Mesenchymal stem cell (in vitro differentiated cells and primary cell): ENCODE data around the gene UPF1.

ENCODE experiments used
- DNase-seq: peaks from one replicate; pipeline ENCODE4 v3.0.0-alpha.2; 2013
- H2AFZ ChIP-seq: one replicate; pipeline ENCODE4 v1.6.1; 2013; ENCODE audit warnings: low read depth, mild to moderate bottlenecking, control low read depth, inconsistent platforms, low read length, moderate library complexity
- H2AK5ac ChIP-seq: 2 replicates; pipeline ENCODE4 v1.6.1; 2013; ENCODE audit warnings: low read length, moderate library complexity, mild to moderate bottlenecking, inconsistent platforms; ENCODE audit not compliant: severe bottlenecking
- H2BK120ac ChIP-seq: one replicate; pipeline ENCODE4 v1.6.1; 2013; ENCODE audit warnings: low read depth, mild to moderate bottlenecking, inconsistent platforms, low read length, moderate library complexity
- H2BK12ac ChIP-seq, 2 experiments: one replicate each; pipeline ENCODE4 v1.6.1; 2013; ENCODE audit warnings: inconsistent platforms in 2 of 2, low read length in 2 of 2, mild to moderate bottlenecking in 2 of 2, moderate library complexity in 2 of 2, control low read depth in 1 of 2
- H2BK15ac ChIP-seq: one replicate; pipeline ENCODE4 v1.6.1; 2013; ENCODE audit warnings: mild to moderate bottlenecking, low read depth, inconsistent platforms; ENCODE audit not compliant: poor library complexity, severe bottlenecking
- H2BK5ac ChIP-seq: 2 replicates; pipeline ENCODE4 v1.6.1; 2013; ENCODE audit warnings: low read depth, mild to moderate bottlenecking, low read length, control low read depth, inconsistent platforms; ENCODE audit not compliant: poor library complexity, severe bottlenecking
- H3K14ac ChIP-seq, 2 experiments: one replicate each; pipeline ENCODE4 v1.6.1; 2013; ENCODE audit warnings: inconsistent platforms in 2 of 2, low read length in 2 of 2, control low read depth in 1 of 2, mild to moderate bottlenecking in 1 of 2, moderate library complexity in 1 of 2
- H3K18ac ChIP-seq, 2 experiments: one replicate each; pipeline ENCODE4 v1.6.1; 2013; ENCODE audit warnings: inconsistent platforms in 2 of 2, low read length in 2 of 2, control low read depth in 1 of 2, low read depth in 1 of 2, mild to moderate bottlenecking in 1 of 2
- H3K23ac ChIP-seq, 2 experiments: one replicate each; pipeline ENCODE4 v1.6.1; 2013; ENCODE audit warnings: inconsistent platforms in 2 of 2, low read length in 2 of 2, mild to moderate bottlenecking in 2 of 2, moderate library complexity in 2 of 2, control low read depth in 1 of 2
- H3K27ac ChIP-seq: 2 replicates; pipeline ENCODE4 v1.5.1; 2013; ENCODE audit warnings: mild to moderate bottlenecking, moderate library complexity, low read length, control low read depth, inconsistent platforms; ENCODE audit not compliant: poor library complexity, severe bottlenecking
- H3K27me3 ChIP-seq, 2 experiments: 2 replicates each; pipeline versions ENCODE4 v1.6.1 to v1.7.0; 2013; ENCODE audit warnings: low read length in 2 of 2, mild to moderate bottlenecking in 2 of 2, moderate library complexity in 2 of 2, control low read depth in 1 of 2, inconsistent platforms in 1 of 2; ENCODE audit not compliant: control insufficient read depth in 1 of 2, insufficient read depth in 1 of 2
- H3K36me3 ChIP-seq, 2 experiments: 2 replicates each; pipeline versions ENCODE4 v1.6.1 to v1.7.0; 2013; ENCODE audit warnings: low read length in 2 of 2, control low read depth in 1 of 2, inconsistent platforms in 1 of 2, low read depth in 1 of 2, mild to moderate bottlenecking in 1 of 2; ENCODE audit not compliant: insufficient read depth in 2 of 2, control insufficient read depth in 1 of 2
- H3K4ac ChIP-seq, 2 experiments: one replicate each; pipeline ENCODE4 v1.6.1; 2013; ENCODE audit warnings: inconsistent platforms in 2 of 2, low read length in 2 of 2, mild to moderate bottlenecking in 2 of 2, moderate library complexity in 2 of 2, control low read depth in 1 of 2, low read depth in 1 of 2
- H3K4me1 ChIP-seq: 2 replicates; pipeline ENCODE4 v1.6.1; 2013; ENCODE audit warnings: low read depth, low read length, control low read depth; ENCODE audit not compliant: control insufficient read depth, insufficient read depth
- H3K4me2 ChIP-seq: 2 replicates; pipeline ENCODE4 v1.6.1; 2013; ENCODE audit warnings: low read length, mild to moderate bottlenecking, inconsistent platforms; ENCODE audit not compliant: poor library complexity, severe bottlenecking
- H3K4me3 ChIP-seq, 2 experiments: 2 replicates each; pipeline versions ENCODE4 v1.5.1 to v1.7.0; 2013; ENCODE audit warnings: low read length in 2 of 2, mild to moderate bottlenecking in 2 of 2, control low read depth in 1 of 2, low read depth in 1 of 2; ENCODE audit not compliant: insufficient read depth in 1 of 2
- H3K79me1 ChIP-seq: replicated peaks from 2 replicates; pipeline ENCODE4 v1.6.1; 2013; ENCODE audit warnings: mild to moderate bottlenecking, control low read depth, low read length, inconsistent platforms; ENCODE audit not compliant: poor library complexity, severe bottlenecking
- H3K9ac ChIP-seq: 2 replicates; pipeline ENCODE4 v1.7.0; 2013; ENCODE audit warnings: mild to moderate bottlenecking, low read length, moderate library complexity
- H3K9me3 ChIP-seq: 2 replicates; pipeline ENCODE4 v1.7.0; 2013; ENCODE audit warnings: mild to moderate bottlenecking, low read length; ENCODE audit not compliant: control insufficient read depth
- H4K8ac ChIP-seq: one replicate; pipeline ENCODE4 v1.6.1; 2013; ENCODE audit warnings: inconsistent platforms, mild to moderate bottlenecking, low read length, moderate library complexity
- H4K91ac ChIP-seq: one replicate; pipeline ENCODE4 v1.6.1; 2013; ENCODE audit warnings: mild to moderate bottlenecking, low read length, inconsistent platforms
- WGBS: methylation state at CpG from one replicate; pipeline ENCODE4 v1.1.7; 2013; ENCODE audit warnings: mixed read lengths; 5-methylcytosine and 5-hydroxymethylcytosine counted together

Gene UPF1

DNA sequence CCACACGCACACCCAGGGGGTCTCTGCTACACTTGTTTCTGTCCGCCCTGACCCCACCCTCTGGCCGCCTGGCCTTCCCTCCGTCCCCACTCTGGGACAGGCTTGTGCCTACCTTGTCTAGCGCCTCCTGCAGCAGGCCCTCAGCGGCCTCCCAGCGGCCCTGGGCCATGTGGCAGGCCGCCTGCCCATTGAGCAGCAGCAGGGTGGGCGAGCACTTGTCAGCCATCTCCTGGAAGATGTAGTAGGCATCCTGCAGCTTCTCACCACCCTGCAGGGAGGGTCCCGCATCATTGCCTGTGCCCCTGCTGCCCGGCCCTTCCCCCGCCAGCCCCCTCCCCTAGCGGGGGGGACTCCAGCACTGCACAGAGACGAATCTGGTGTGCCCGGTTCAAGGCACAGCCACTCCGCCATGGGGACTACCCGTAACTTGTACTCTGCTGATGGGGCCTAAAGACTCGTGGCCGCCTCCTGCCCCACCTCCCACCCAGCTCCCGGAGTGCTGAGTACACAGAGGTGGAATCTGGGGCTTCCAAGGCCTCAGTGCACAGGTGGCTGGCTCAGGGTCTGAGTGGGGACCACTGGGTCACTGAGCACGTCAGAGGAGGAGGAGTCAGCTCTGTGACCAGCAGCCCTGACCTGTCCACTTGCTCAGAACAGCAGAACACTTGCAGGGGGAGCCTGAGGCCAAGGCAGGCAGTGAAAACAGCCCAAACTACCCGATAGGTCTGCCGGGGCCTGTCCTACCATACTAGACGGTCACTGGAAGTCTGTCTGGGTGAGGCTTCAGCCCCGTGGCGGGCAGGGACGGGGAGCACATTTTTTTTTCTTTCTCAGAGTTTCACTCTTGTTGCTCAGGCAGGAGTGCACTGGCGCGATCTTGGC is 71.6 kb downstream of the UPF1 start:
- Histone ChIP-seq H3K23ac (no peak overlapping the region), H2AK5ac (no peak overlapping the region), H2BK12ac (no peak overlapping the region), H3K27me3 (no peaks in the 10 kb centered on the region), H3K36me3 (peaks cover 78 to 88% of the 10 kb centered on the region in 2 experiments), H2BK120ac (no peak overlapping the region), H4K91ac (no peak overlapping the region), H2BK15ac (no peak overlapping the region), H3K18ac (no peak overlapping the region), H3K14ac (no peak overlapping the region), H3K27ac (no peak overlapping the region), H4K8ac (no peak overlapping the region), H2BK5ac (no peak overlapping the region), H3K4me3 (no peak overlapping the region), H2AFZ (no peak overlapping the region), H3K4me1 (peaks cover 5% of the 10 kb centered on the region), H3K9ac (no peak overlapping the region), H3K9me3 (no peaks in the 10 kb centered on the region), H3K4me2 (no peak overlapping the region), H3K79me1 (peaks cover 31% of the 10 kb centered on the region), H3K4ac (no peak overlapping the region)
- 96% methylated on average over 29 of the region's 29 CpGs for WGBS
- DNase-seq: no peak

- Histone ChIP-seq H3K27me3 (no peaks in the 10 kb centered on the region), H3K4ac (no peak overlapping the region), H2BK120ac (no peak overlapping the region), H3K27ac (no peak overlapping the region), H2AFZ (no peak overlapping the region), H3K23ac (no peak overlapping the region), H3K14ac (no peak overlapping the region), H4K8ac (no peak overlapping the region), H3K79me1 (peaks cover 37% of the 10 kb centered on the region), H4K91ac (no peak overlapping the region), H3K9ac (no peak overlapping the region), H3K9me3 (no peaks in the 10 kb centered on the region), H3K4me2 (no peak overlapping the region), H2AK5ac (no peak overlapping the region), H3K18ac (no peak overlapping the region), H2BK12ac (no peak overlapping the region), H2BK5ac (no peak overlapping the region), H3K36me3 (peaks cover 81 to 86% of the 10 kb centered on the region in 2 experiments), H3K4me3 (no peak overlapping the region), H3K4me1 (peaks cover 7% of the 10 kb centered on the region), H2BK15ac (no peak overlapping the region)
- no peak for DNase-seq
- WGBS: 93% methylated on average over 25 of the region's 25 CpGs
These were observed 72.7 kb downstream of the UPF1 start for GRCh38 chr19:18904334-18905057.

GRCh38 chr19:18905058-18905456 is 73.3 kb downstream of the UPF1 start:
- Histone ChIP-seq H3K27me3 (no peaks in the 10 kb centered on the region), H2BK120ac (no peak overlapping the region), H2AK5ac (no peak overlapping the region), H3K4me3 (no peak overlapping the region), H3K4ac (no peak overlapping the region), H3K18ac (no peak overlapping the region), H3K27ac (no peak overlapping the region), H4K8ac (no peak overlapping the region), H2AFZ (no peak overlapping the region), H3K4me1 (peaks cover 7% of the 10 kb centered on the region), H3K4me2 (no peak overlapping the region), H3K14ac (no peak overlapping the region), H3K36me3 (peaks cover 82 to 84% of the 10 kb centered on the region in 2 experiments), H3K9ac (no peak overlapping the region), H2BK12ac (no peak overlapping the region), H3K23ac (no peak overlapping the region), H2BK15ac (no peak overlapping the region), H3K79me1 (peaks cover 41% of the 10 kb centered on the region), H3K9me3 (no peaks in the 10 kb centered on the region), H4K91ac (no peak overlapping the region), H2BK5ac (no peak overlapping the region)
- DNase-seq: no peak
- 97% methylated on average over 8 of the region's 8 CpGs for WGBS

- no peaks in the 10 kb centered on the region for H3K9me3 ChIP-seq
- H3K4me3 ChIP-seq: no peak overlapping the region
- DNase-seq: no peak
- H3K14ac ChIP-seq: no peak overlapping the region
- no peak overlapping the region for H3K27ac ChIP-seq
- no peak overlapping the region for H4K91ac ChIP-seq
- WGBS: 93% methylated on average over 22 of the region's 26 CpGs
- H3K36me3 ChIP-seq: peaks cover 82 to 84% of the 10 kb centered on the region in 2 experiments
- H3K79me1 ChIP-seq: peaks cover 46% of the 10 kb centered on the region
- peaks cover 7% of the 10 kb centered on the region for H3K4me1 ChIP-seq
- H4K8ac ChIP-seq: no peak overlapping the region
- no peak overlapping the region for H3K4ac ChIP-seq
- H2AFZ ChIP-seq: no peak overlapping the region
- no peak overlapping the region for H3K9ac ChIP-seq
- no peak overlapping the region for H2BK120ac ChIP-seq
- no peak overlapping the region for H2BK12ac ChIP-seq
- H2AK5ac ChIP-seq: no peak overlapping the region
- H3K18ac ChIP-seq: no peak overlapping the region
- H3K23ac ChIP-seq: no peak overlapping the region
- H3K4me2 ChIP-seq: no peak overlapping the region
- H3K27me3 ChIP-seq: no peaks in the 10 kb centered on the region
- H2BK15ac ChIP-seq: no peak overlapping the region
- H2BK5ac ChIP-seq: no peak overlapping the region
These were observed 73.9 kb downstream of the UPF1 start for GRCh38 chr19:18905513-18906236.
